Measurements from ENCODE around the gene MUS81.

The MUS81 gene, protein sequence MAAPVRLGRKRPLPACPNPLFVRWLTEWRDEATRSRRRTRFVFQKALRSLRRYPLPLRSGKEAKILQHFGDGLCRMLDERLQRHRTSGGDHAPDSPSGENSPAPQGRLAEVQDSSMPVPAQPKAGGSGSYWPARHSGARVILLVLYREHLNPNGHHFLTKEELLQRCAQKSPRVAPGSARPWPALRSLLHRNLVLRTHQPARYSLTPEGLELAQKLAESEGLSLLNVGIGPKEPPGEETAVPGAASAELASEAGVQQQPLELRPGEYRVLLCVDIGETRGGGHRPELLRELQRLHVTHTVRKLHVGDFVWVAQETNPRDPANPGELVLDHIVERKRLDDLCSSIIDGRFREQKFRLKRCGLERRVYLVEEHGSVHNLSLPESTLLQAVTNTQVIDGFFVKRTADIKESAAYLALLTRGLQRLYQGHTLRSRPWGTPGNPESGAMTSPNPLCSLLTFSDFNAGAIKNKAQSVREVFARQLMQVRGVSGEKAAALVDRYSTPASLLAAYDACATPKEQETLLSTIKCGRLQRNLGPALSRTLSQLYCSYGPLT

DNA sequence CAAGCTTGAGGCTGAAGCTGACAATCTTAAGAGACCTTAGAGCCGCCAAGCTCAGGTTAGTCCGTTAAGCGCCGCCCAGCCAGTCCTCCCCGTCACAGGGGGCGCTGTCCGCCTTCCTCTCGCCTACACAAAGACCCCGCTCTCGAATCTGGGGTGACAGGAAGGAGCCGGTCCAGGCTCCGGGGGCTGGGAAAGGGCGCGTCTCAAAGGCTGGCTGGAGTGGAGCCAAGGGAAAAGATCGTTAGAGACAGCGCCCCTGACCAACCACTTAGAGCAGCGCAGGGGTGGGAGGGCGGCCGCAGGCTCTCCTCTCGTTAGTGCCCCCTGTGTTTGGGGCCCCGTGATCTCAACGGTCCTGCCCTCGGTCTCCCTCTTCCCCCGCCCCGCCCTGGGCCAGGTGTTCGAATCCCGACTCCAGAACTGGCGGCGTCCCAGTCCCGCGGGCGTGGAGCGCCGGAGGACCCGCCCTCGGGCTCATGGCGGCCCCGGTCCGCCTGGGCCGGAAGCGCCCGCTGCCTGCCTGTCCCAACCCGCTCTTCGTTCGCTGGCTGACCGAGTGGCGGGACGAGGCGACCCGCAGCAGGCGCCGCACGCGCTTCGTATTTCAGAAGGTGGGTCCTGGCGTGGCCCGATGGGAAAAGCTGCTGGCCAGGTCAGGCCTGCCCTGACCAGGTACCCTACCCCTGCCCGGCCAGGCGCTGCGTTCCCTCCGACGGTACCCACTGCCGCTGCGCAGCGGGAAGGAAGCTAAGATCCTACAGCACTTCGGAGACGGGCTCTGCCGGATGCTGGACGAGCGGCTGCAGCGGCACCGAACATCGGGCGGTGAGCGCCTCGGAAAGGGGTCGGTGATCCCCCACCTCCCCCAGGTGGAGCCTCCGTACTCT is at the start of gene MUS81:
TSS of gene MUS81 (plus strand) at position 156 of the 887 bp plus-strand sequence. CDS start at position 477, 321 bp downstream.
- peak; percentile 95 for DNase-seq (ENCODE audit: extremely low read depth, low read depth)
- peak within 1 kb of the TSS; percentile 80 for H3K4me3 ChIP-seq (replicated peaks; ENCODE audit: low read depth, low read length)
- TF ChIP-seq, protein P1, sequence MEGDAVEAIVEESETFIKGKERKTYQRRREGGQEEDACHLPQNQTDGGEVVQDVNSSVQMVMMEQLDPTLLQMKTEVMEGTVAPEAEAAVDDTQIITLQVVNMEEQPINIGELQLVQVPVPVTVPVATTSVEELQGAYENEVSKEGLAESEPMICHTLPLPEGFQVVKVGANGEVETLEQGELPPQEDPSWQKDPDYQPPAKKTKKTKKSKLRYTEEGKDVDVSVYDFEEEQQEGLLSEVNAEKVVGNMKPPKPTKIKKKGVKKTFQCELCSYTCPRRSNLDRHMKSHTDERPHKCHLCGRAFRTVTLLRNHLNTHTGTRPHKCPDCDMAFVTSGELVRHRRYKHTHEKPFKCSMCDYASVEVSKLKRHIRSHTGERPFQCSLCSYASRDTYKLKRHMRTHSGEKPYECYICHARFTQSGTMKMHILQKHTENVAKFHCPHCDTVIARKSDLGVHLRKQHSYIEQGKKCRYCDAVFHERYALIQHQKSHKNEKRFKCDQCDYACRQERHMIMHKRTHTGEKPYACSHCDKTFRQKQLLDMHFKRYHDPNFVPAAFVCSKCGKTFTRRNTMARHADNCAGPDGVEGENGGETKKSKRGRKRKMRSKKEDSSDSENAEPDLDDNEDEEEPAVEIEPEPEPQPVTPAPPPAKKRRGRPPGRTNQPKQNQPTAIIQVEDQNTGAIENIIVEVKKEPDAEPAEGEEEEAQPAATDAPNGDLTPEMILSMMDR (IDR thresholded peaks at IDR 0.05; ENCODE audit: low read depth, low read length, missing control alignments), result peak; percentile 86

DNA sequence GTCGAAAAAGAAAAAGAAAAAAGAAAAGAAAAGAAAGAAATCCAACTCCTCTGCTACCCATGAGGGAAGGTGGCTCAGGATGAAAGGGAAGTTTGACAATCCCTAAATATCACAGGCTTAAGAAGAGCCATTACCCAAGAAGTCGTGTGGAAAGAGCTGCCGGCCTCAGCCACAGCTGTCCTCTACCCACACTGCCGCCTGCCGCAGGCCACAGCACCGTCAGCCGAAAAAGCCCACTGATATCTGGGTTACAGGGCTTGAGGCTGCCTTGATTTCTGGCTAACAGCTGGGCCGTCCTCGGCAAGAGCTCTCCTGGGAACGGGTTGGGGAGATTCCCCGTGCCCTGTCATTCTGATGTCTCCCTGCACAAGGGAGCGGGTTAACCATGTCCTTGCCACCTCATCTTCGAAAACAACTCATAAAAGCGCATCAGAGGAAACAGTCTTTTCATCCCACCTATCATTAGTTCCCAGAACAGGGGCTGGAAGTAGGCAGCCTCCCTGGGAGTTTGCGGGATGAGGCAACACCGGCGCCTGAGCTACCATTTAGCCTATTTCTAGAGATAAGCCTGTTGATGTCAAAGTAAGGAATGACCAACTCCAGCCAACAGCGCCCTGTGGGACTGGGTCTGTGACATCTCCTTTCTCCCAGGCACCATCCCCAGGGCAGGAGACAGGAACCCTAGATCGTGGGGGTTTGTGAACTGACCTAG is 48.3 kb upstream of the MUS81 start:
- TF ChIP-seq, protein P1 (IDR thresholded peaks at IDR 0.05; ENCODE audit: low read depth, low read length, missing control alignments), result no peak
- DNase-seq (ENCODE audit: extremely low read depth, low read depth), result no peak

DNA sequence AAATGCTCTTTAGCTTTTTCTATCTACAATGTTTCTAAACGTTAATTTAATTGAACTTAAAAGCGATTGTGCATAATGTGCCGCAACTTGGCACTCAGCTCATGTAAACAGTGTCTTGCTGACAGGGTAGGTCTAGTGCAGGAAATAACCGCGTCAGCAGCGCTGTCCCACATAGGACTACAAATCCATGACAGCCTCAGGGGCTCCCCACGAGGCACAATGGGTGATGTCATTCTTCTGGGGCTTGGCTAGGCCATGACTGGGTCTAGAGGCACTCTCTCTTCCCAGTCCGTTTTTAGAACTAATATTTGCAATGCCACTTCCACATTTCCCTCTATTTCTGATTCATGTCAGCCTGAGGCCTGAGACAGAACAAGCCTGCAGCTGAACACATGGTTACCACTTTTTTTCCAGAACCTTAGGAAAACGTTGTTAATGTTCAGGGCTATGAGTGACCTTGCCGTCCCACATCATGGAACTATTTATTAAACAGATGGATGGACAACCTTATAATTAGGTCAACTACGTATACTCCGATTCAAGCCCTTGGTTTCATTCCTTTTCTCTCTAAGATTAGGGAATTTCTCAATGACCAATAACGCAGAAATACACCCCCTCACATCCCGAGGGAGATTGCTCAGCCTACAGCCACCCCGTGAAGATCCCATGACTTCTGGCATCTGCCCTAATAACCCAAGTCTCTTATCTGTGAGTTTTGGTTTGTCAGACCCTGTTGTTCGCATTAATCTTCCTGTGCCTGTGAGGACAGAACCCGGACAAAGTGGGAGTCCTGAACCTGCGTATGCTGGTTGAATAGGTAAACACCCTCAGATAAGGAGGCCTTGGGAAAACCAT is 45.9 kb upstream of the MUS81 start:
- H3K4me3 ChIP-seq (replicated peaks; ENCODE audit: low read depth, low read length), result no peak overlapping the region
- TF ChIP-seq, protein P1 (IDR thresholded peaks at IDR 0.05; ENCODE audit: low read depth, low read length, missing control alignments), result no peak
- no peak for DNase-seq (ENCODE audit: extremely low read depth, low read depth)

More for the DNA sequence above, 48.3 kb upstream of the MUS81 start:
- H3K4me3 ChIP-seq (replicated peaks; ENCODE audit: low read depth, low read length), result no peak overlapping the region

DNA sequence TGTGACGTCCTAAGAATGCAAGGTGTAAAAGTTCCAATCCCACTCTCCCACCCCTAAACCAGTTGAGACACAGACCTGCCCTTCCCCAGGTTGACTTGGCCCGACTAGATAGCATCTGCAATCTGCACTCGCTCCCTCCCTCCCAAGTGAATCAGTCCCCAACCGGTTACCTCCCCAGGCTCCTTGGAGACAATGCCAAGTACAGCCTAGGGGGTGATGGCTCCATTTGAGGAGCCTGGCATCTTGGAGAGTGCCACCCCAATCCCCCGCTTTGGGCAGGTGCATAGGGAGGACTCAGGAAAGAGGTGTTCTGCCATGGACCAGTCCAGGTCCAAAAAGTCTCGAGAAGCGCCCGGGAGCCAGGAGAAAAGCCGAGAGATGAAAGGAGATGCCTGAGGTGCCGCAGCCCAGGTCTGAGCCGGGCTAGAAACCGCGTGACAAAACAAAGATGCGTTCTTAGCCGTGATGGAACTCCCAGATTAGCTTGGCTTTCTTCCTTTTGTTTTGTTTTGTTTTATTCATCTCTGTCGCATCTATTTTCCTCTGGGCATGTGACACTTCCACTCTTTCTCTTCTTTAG is 45.2 kb upstream of the MUS81 start:
- TF ChIP-seq, protein P1 (IDR thresholded peaks at IDR 0.05; ENCODE audit: low read depth, low read length, missing control alignments), result no peak
- no peak for DNase-seq (ENCODE audit: extremely low read depth, low read depth)
- H3K4me3 ChIP-seq (replicated peaks; ENCODE audit: low read depth, low read length), result no peak overlapping the region

DNA sequence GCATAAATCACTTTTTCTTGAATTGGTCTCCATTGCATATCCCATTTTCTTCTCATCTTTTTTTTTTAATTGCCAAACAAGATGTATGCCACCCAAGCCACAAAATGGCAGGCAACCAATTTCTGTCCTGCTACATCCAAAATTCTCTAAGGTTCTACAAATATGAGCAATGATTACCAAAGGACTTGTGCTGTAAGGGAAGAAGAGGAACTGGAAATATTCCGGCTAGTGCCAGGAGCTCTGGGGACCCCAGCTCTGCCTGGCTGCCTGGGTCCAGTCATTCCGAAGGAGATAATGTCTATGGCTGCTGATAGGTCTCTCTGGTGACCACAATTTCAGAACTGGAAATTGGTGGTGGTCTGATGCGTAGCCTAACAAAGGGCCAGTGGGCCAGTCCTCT is 43.5 kb upstream of the MUS81 start:
- H3K4me3 ChIP-seq (replicated peaks; ENCODE audit: low read depth, low read length), result no peak overlapping the region
- no peak for DNase-seq (ENCODE audit: extremely low read depth, low read depth)
- TF ChIP-seq, protein P1 (IDR thresholded peaks at IDR 0.05; ENCODE audit: low read depth, low read length, missing control alignments), result no peak

Measured in HFF-Myc (cell line).